Epithelial cell of esophagus (primary cell): ENCODE data around the gene OIT3.

Source experiments
- DNase-seq: peaks from one replicate; pipeline ENCODE4 v3.0.0; 2010; ENCODE audit warnings: low read depth
- H3K4me3 ChIP-seq: 2 replicates; pipeline ENCODE4 v1.5.1; 2011; ENCODE audit warnings: mild to moderate bottlenecking, low read length, control low read depth
- TF ChIP-seq, protein P1 (sequence below): IDR thresholded peaks from 2 replicates; pipeline ENCODE4 v1.5.1; 2011; ENCODE audit warnings: low read depth, mild to moderate bottlenecking, low read length, control low read depth, inconsistent platforms; ENCODE audit not compliant: insufficient read depth; ENCODE audit errors: missing control alignments

The OIT3 gene

DNA sequence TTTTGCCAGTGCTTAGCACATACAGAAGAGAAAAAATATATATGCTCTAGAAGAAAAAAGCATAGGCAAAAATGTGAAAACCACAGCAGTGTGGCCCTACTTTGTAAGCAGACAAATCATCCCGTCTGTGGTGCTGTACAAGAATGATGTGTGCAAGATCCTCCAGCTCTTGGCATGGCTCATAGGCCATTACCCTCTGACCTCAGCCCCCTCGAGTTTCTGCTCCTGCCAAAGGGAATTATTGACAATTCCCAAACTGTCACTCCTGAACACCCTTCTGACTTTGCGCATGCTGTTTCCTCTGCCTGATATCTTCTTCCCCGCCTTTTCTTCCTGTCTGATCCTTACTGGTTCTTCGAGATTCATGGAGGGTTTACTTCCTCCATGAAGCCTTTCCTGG, 33.9 kb downstream of the OIT3 start:
- DNase-seq = no peak
- H3K4me3 ChIP-seq = no peak overlapping the region
- TF ChIP-seq, protein P1, sequence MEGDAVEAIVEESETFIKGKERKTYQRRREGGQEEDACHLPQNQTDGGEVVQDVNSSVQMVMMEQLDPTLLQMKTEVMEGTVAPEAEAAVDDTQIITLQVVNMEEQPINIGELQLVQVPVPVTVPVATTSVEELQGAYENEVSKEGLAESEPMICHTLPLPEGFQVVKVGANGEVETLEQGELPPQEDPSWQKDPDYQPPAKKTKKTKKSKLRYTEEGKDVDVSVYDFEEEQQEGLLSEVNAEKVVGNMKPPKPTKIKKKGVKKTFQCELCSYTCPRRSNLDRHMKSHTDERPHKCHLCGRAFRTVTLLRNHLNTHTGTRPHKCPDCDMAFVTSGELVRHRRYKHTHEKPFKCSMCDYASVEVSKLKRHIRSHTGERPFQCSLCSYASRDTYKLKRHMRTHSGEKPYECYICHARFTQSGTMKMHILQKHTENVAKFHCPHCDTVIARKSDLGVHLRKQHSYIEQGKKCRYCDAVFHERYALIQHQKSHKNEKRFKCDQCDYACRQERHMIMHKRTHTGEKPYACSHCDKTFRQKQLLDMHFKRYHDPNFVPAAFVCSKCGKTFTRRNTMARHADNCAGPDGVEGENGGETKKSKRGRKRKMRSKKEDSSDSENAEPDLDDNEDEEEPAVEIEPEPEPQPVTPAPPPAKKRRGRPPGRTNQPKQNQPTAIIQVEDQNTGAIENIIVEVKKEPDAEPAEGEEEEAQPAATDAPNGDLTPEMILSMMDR = no peak

DNA sequence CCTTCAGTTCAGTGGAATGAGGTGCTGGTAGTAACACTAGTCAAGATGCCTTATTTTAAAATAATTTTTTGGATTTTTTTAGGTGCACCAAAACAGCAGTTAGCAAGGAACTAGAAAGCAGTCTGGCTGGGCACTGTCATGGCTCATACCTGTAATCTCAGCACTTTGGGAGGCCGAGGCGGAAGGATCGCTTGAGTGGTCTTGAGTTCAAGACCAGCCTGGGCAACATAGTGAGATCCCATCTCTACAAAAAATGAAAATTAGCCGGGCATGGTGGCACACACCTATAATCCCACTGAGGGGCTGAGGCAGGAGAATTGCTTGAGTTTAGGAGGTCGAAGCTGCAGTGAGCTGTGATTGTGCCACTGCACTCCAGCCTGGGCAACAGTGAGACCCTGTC, 35.3 kb downstream of the OIT3 start:
- TF ChIP-seq, protein P1 = no peak
- no peak for DNase-seq
- no peak overlapping the region for H3K4me3 ChIP-seq

DNA sequence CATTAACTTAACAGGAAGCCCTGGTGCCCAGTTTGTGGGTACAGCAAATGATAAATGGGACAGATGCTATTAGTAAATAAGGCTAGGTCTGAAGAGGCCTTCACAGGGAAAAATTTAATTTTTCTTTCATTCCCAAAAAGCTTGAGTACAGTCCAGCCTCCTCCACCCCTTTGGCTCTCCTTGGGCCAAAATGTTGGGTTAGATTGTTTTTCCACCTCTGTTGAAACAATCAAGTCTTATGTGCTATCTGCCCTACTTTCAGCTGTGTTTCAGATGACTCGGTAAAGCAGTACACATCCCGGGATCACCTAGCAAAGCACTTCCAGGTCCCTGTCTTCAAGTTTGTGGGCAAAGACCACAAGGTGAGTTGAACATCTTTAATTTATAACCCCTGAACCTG, 36.7 kb downstream of the OIT3 start:
- TF ChIP-seq, protein P1 = no peak
- H3K4me3 ChIP-seq = no peak overlapping the region
- DNase-seq = no peak

DNA sequence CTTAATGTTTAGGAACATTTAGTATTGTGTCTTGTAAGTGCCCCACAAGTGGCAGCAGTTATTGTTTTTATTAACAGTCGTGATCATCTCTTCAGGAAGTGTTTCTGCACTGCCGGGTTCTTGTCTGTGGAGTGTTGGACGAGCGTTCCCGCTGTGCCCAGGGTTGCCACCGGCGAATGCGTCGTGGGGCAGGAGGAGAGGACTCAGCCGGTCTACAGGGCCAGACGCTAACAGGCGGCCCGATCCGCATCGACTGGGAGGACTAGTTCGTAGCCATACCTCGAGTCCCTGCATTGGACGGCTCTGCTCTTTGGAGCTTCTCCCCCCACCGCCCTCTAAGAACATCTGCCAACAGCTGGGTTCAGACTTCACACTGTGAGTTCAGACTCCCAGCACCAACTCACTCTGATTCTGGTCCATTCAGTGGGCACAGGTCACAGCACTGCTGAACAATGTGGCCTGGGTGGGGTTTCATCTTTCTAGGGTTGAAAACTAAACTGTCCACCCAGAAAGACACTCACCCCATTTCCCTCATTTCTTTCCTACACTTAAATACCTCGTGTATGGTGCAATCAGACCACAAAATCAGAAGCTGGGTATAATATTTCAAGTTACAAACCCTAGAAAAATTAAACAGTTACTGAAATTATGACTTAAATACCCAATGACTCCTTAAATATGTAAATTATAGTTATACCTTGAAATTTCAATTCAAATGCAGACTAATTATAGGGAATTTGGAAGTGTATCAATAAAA, 38.9 kb downstream of the OIT3 start:
- TF ChIP-seq, protein P1 = no peak
- no peak for DNase-seq
- no peak overlapping the region for H3K4me3 ChIP-seq

DNA sequence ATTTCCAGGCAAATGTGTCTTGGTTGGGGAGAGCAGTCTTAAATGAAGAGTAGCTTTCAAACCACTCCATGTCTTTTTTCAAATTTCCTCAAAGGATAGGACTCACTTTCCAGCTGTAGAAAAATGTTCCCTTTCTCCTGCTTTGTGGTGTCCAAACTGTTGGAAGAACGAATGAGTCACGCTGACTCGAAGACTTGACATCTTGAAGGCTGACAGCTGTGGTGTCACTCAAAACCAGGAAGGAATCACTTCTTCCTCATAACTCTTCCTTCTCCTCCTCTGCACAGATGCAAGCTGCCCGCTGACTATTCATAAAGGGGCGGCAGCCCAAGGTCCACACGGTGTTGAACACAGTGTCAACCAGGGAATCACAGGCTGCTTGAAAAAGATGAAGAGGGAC, 41.8 kb downstream of the OIT3 start:
- peak; percentile 66 for DNase-seq
- TF ChIP-seq, protein P1 = no peak
- no peak overlapping the region for H3K4me3 ChIP-seq

DNA sequence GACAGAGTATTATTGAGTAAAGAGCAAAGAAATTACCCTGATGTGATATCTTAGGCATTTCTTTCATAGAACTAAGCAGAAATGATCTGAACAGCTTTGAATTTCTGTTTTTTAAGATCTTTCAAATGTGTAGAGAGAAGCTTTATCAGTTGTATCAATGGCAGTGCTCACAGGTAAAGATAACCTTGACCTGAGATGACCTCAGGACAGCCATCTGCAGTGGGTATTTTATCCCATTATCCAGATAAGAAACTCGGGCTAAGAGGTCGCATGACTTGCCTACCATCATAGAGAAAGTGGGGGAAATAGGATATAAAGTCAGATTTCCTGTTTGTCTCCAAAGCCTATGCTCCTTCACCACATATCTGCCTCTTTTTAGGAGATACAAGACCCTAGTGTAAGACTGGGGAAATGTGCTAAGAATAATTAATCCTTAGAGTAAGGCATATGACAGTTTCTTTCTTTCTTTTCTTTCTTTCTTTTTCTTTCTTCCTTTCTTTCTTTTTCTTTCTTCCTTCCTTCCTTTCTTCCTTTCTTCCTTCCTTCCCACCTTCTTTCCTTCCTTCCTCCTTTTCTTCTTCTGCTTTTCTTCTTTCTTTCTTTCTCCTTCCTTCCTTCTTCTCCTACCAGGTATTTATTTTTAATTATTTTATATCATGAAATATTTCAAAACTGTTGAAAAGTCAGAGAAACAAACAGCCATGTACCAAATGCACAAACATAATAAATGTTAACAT, 50.1 kb downstream of the OIT3 start:
- no peak for DNase-seq
- H3K4me3 ChIP-seq = no peak overlapping the region
- TF ChIP-seq, protein P1 = no peak
